ENCODE results near the gene LDLRAD1. TPM values are rescaled to one million over a fixed set of nuclear protein-coding genes. Genes with fewer than 3 reads are reported as not detected.

LDLRAD1 gene
- polyA plus RNA-seq, 1 donor (not counting 4 experiments of a cell fraction or from before 2014, with no cell fraction given), result not detected

GRCh38 chr1:54011316-54012007, 6.5 kb downstream of the LDLRAD1 start:
- FAIRE-seq, result no peak
- dilution Hi-C loops (cut with MboI; ENCODE audit: extremely low pct_ligation_motif_present, low sequenced_read_pairs), result no loop called here
- Histone ChIP-seq H3K4me3 (ENCODE audit: control insufficient read depth in 2 of 3, extremely low read depth in 1 of 3, insufficient read depth in 2 of 3, low read depth in 1 of 3, low read length in 3 of 3) (no peak overlapping the region), H3K9ac (ENCODE audit: control insufficient read depth, extremely low read depth, insufficient read depth, low read length) (no peak overlapping the region), H3K27me3 (ENCODE audit: control insufficient read depth, extremely low read depth, insufficient read depth, low read length) (peaks cover 17% of the 10 kb centered on the region), H3K9me1 (ENCODE audit: control insufficient read depth, extremely low read depth, insufficient read depth, low read length) (no peaks in the 10 kb centered on the region), H3K9me3 (ENCODE audit: control insufficient read depth, low read depth, low read length) (no peaks in the 10 kb centered on the region), H3K27ac (ENCODE audit: control insufficient read depth, insufficient read depth, low read length) (no peak overlapping the region), H2AFZ (ENCODE audit: control insufficient read depth, low read length) (no peak overlapping the region), H4K20me1 (ENCODE audit: control insufficient read depth, extremely low read depth, insufficient read depth, low read length) (no peaks in the 10 kb centered on the region), H3K4me2 (ENCODE audit: control insufficient read depth, extremely low read depth, insufficient read depth, low read depth, low read length) (no peak overlapping the region), H3K36me3 (ENCODE audit: control insufficient read depth in 2 of 2, extremely low read depth in 1 of 2, insufficient read depth in 2 of 2, low read length in 2 of 2) (no peaks in the 10 kb centered on the region), H3K4me1 (ENCODE audit: control insufficient read depth, extremely low read depth, insufficient read depth, low read length) (peaks cover 12% of the 10 kb centered on the region), H3K79me2 (ENCODE audit: control insufficient read depth, insufficient read depth, low read length) (no peaks in the 10 kb centered on the region)
- no peak for DNase-seq (ENCODE audit: low read depth, low spot score)
- TF ChIP-seq CTCF (optimal IDR thresholded peaks at IDR 0.05 in 1 of 3, IDR thresholded peaks at IDR 0.05 in 1 of 3, conservative IDR thresholded peaks at IDR 0.05 in 1 of 3; ENCODE audit: extremely low read depth in 1 of 3, insufficient read depth in 2 of 3, low read length in 3 of 3) (no peak), EZH2 (IDR thresholded peaks at IDR 0.05; ENCODE audit: low read length) (no peak)

GRCh38 chr1:54010415-54011117, 7.4 kb downstream of the LDLRAD1 start:
- no peak overlapping the region for H3K27ac ChIP-seq (ENCODE audit: control insufficient read depth, insufficient read depth, low read length)
- H3K9me1 ChIP-seq (ENCODE audit: control insufficient read depth, extremely low read depth, insufficient read depth, low read length), result no peaks in the 10 kb centered on the region
- FAIRE-seq (no peak), DNase-seq (ENCODE audit: low read depth, low spot score) (no peak)
- no peaks in the 10 kb centered on the region for H3K79me2 ChIP-seq (ENCODE audit: control insufficient read depth, insufficient read depth, low read length)
- H3K36me3 ChIP-seq (ENCODE audit: control insufficient read depth in 2 of 2, extremely low read depth in 1 of 2, insufficient read depth in 2 of 2, low read length in 2 of 2), result no peaks in the 10 kb centered on the region
- H3K4me2 ChIP-seq (ENCODE audit: control insufficient read depth, extremely low read depth, insufficient read depth, low read depth, low read length), result no peak overlapping the region
- no peak overlapping the region for H3K9ac ChIP-seq (ENCODE audit: control insufficient read depth, extremely low read depth, insufficient read depth, low read length)
- peaks cover 17% of the 10 kb centered on the region for H3K27me3 ChIP-seq (ENCODE audit: control insufficient read depth, extremely low read depth, insufficient read depth, low read length)
- dilution Hi-C loops (cut with MboI; ENCODE audit: extremely low pct_ligation_motif_present, low sequenced_read_pairs), result no loop called here
- no peak overlapping the region for H3K4me3 ChIP-seq (ENCODE audit: control insufficient read depth in 2 of 3, extremely low read depth in 1 of 3, insufficient read depth in 2 of 3, low read depth in 1 of 3, low read length in 3 of 3)
- no peaks in the 10 kb centered on the region for H3K9me3 ChIP-seq (ENCODE audit: control insufficient read depth, low read depth, low read length)
- no peaks in the 10 kb centered on the region for H4K20me1 ChIP-seq (ENCODE audit: control insufficient read depth, extremely low read depth, insufficient read depth, low read length)
- H2AFZ ChIP-seq (ENCODE audit: control insufficient read depth, low read length), result no peak overlapping the region
- H3K4me1 ChIP-seq (ENCODE audit: control insufficient read depth, extremely low read depth, insufficient read depth, low read length), result peaks cover 6% of the 10 kb centered on the region
- TF ChIP-seq EZH2 (IDR thresholded peaks at IDR 0.05; ENCODE audit: low read length) (no peak), CTCF (optimal IDR thresholded peaks at IDR 0.05 in 1 of 3, IDR thresholded peaks at IDR 0.05 in 1 of 3, conservative IDR thresholded peaks at IDR 0.05 in 1 of 3; ENCODE audit: extremely low read depth in 1 of 3, insufficient read depth in 2 of 3, low read length in 3 of 3) (no peak)

Measured in keratinocyte (primary cell).